Left hindlimb (tissue), 1 donor: ENCODE measurements around the gene GLYATL1B.
A peak's percentile ranks its signal among the peaks of the same experiment; 100 is the strongest.
"Not testable (repeated sequence)": the region's sequence is repeated elsewhere in the genome, so short reads cannot be mapped to it uniquely, and the experiment has no call there.

Experiments
- DNase-seq: peaks from one replicate; pipeline ENCODE4 v3.0.0-alpha.2; 2018

The GLYATL1B gene

DNA sequence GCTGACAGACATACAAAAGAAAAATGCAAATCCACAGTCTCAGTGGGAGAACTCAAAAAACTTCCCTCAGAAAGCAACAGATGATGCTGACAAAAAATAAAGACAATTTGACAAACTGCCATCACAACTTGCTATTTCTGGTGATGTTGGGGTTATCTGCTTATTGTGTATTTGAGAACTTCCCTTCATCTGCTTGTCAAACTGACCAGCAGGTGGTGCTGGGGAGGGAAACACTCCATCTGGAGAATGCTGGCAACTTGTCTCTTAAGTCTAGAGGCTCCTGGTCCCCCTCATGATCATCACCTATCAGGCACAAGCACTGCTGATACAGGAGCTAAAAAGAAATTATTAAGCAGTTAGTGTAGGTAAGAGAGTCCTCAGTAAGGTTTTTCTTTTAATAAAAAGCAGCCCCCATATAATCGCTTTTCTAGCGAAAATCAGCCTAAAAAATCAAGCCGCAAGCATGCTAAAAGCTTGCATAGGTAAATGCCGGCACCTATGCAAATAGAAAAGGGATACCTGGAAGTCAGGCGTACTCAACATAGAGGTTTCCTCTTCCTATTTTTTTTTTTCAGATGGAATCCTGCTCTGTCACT lies 11.1 kb downstream of the GLYATL1B start:
- DNase-seq: peak; percentile 60

GRCh38 chr11:59097938-59098337 lies 11.8 kb downstream of the GLYATL1B start:
- not testable (repeated sequence) for DNase-seq

- peak; percentile 56 for DNase-seq
Measured at GRCh38 chr11:59102259-59102765, 16.2 kb downstream of the GLYATL1B start.

DNA sequence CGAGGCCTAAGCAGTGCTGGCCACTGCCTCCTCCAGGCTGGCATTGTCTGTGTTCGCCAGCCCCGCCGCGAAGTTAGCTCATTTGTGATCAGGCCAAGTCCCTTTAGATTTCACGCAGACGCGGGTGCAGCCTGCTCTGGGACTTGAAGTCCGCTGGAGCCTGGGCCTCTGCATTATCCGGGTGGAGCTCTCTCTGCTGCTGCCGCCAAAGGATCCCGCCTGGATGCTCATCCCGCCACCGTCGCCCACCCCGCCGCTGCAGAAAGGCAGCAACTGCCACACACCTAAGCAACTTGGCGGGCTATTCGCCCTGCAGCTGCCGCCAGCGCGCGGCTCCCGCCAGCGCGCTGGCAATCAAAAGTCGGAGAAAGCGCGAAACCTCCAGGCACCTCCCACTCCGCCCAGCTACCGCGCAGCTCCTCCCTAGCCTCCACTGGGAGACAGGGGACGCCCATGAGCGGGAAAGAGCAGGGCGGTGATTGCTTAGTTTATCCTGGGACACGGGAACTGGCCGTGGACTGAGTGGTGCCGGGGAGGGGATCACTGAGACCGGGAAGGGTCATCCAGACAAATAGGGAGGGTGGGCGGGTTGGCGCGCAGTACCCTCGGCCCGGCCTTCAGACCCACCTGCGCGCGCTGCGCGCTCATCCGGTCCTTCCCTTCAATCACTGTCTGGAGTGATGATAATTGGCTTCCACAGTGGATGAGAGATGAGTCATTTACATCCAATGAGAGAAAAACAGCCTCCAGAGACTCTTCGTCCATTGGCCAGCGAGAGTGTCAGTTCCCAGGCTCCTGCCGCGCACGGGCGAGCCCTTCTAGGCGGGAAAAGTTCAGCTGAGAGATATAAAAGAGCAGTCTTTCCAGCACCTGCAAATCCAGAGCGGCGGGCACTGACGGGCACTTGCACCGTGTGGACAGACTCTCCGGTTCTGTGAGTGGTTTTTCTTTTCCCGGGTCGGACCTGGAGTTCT lies 20.5 kb downstream of the GLYATL1B start, which contains the start of gene FAM111B:
TSS of gene FAM111B (plus strand) at position 875 of the 974 bp plus-strand sequence. CDS start 2,389 bp downstream, outside the sequence.
- DNase-seq: peak; percentile 89

DNA sequence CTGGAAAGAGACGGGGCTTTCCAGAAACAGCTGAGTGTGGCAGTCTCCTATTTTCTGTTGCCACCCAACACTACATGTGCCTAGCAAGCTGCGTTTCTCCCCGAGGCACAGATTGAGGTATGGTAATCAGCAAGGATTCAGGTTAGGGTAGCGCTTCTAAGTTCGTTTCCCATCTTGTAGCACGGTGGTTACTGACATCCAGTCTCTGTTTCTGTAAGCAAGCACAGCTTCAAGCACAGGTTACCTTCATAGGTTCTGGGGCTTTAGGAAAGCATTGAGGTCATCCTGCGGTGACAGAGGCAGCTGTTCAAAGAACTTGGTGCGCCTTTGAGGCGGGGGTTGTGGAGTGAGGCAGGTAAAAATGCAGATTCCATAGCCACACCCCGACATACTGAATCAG lies 21.6 kb downstream of the GLYATL1B start:
- not testable (repeated sequence) for DNase-seq

DNA sequence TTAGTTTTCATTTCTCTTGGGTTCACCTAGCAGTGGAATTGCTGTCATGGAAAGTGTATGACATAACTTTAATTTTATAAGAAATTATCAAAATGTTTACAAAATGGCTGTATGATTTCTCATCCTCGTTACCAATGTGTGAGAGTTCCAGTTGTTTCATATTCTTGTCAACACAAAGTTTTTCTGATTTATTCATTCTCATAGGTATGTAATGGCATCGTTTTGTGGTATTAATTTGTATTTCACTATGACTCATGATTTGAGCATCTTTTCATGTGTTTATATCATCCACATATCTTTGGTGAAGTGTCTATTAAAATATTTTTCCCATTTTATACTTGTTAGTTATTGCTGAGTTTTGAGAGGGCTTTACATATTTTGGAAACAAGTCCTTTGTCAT lies 26.4 kb downstream of the GLYATL1B start:
- DNase-seq: no peak

DNA sequence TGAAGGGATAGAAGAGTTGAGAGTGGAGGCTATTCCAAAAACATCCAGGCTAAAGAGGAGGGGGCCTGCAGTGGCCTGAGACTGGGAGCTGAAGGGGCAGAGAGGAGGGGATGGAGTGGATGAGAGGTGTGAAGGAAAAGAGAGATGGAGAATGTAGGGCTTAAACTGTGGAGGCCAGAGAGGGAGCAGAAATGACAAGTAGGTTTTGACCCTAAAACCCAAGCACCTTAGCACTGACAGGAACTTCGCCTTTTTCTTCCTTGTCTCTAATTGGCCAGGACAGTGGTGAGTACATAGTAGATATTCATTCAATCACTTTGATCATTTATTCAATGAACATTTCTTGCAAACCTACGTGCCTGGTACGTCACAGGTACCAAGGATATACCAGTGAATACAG lies 28.2 kb downstream of the GLYATL1B start:
- DNase-seq: no peak

DNA sequence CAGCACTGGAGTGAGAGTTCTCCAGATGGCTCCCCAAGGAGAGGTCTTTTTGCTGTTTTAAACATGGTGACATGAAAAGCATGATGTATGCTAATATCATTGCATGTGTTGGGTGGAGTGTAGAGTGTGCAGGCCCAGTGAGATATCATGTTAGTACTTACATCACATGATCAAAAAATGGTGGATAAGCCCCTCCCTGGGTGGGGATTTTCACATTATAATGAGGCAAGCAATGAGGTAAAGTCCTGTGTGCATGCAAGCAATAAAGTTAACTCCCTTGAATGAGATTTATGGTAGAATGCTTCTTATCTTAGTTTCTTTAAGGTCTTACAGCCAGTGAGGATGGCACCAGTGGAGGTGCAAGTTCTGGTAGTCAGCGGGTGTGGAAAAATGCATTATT lies 29.4 kb downstream of the GLYATL1B start:
- DNase-seq: no peak

DNA sequence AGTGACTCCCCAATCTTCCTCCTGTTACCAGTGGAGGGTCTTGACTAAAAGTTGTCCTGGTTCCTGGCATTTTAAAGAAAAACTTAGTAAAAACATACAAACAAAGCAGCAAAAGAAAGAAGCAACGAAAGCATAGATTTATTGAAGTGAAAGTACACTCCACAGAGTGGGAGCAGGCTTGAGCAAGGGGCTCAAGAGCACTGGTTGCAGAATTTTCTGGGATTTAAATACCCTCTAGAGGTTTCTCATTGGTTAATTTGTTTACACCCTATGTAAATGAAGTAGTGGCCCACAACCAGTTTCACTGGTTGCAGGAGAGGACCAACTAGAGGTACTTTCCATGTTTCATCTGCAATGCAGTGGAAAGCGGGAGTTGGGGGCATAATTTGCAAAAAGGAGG lies 31.7 kb downstream of the GLYATL1B start:
- DNase-seq: no peak

- DNase-seq: no peak
Measured at GRCh38 chr11:59119826-59120225, 33.7 kb downstream of the GLYATL1B start.

- DNase-seq: peak; percentile 88
Measured at GRCh38 chr11:59135648-59136461, 49.7 kb downstream of the GLYATL1B start.

DNA sequence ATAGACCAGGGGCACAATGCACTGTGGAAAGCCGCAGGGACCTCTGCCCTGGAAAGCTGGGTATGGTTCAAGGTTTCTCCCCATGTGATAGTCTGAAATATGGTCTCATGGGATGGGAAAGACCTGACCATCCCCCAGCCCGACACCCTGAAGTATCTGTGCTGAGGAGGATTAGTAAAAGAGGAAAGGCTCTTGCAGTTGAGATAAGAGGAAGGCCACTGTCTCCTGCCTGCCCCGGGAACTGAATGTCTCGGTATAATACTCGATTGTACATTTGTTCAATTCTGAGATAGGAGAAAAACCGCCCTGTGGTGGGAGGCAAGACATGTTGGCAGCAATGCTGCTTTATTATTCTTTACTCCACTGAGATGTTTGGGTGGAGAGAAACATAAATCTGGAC lies 50.4 kb downstream of the GLYATL1B start:
- not testable (repeated sequence) for DNase-seq

DNA sequence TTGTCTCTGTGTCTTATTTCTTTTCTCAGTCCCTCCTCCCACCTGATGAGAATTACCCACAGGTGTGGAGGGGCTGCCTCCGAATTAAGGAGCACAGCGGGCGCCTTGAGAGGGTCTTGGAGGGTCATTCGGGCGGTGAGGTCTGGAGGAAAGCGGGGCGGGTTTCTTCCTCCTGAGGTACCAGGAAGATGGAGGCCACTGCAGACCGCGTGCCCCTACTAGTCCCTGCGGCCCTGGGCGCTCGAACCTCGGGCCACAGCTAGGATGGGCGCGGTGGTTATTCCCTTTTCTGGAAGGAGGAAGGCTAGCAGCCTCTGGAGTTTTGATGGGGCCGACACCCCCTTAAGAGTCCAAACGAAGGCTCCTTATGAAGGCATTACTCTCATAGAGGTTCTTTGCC lies 51.1 kb downstream of the GLYATL1B start:
- no peak for DNase-seq

GRCh38 chr11:59138643-59139042 lies 52.5 kb downstream of the GLYATL1B start:
- DNase-seq: no peak

DNA sequence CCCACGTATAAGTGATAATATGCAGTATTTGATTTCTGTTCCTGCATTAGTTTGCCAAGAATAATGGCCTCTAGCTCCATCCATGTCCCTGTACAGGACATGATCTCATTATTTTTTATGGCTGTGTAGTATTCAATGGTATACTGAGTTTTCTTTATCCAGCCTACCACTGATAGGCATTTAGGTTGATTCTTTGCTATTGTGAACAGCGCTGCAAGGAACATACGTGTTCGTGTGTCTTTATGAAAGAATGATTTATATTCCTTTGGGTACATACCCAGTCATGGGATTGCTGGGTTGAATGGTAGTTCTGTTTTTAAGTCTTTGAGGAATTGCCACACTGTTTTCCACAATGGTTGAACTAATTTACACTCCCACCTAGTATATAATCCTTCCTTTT lies 55.1 kb downstream of the GLYATL1B start:
- DNase-seq: no peak

DNA sequence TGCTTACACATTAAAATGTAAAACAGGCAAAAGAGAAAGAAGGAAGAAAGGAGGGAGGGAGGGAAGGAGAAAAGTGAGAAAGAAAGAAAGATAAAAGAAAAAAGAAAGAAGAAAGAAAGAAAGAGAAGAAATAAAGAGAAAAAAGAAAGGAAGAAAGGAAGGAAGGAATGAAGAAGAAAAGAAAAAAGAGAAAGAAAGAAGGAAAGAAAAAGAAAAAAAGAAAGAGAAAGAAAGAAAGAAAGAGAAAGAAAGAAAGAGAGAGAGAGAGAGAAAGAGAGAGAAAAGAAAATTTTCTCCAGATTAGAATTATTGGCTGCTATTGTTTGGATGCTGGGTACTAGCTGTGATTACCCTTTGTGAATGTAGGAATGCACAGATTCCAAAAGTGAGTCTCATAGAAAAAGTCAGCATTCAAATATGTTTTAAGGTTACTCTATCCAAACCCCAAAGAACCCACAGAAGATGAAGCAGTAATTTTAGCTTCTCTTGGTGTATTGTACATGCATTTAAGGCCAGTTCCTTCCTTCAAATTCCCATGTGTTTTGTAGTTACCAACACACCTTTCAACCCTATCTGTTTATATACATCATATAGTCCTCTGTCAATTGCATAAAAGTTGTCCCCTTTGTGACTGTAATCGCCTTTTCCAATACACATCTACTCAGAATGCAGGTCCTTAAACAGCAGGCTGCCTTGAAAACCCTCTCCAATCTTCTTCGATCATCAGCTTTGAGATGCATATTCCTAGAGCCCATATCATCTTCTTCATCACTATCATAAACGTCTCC lies 55.8 kb downstream of the GLYATL1B start:
- no peak for DNase-seq

DNA sequence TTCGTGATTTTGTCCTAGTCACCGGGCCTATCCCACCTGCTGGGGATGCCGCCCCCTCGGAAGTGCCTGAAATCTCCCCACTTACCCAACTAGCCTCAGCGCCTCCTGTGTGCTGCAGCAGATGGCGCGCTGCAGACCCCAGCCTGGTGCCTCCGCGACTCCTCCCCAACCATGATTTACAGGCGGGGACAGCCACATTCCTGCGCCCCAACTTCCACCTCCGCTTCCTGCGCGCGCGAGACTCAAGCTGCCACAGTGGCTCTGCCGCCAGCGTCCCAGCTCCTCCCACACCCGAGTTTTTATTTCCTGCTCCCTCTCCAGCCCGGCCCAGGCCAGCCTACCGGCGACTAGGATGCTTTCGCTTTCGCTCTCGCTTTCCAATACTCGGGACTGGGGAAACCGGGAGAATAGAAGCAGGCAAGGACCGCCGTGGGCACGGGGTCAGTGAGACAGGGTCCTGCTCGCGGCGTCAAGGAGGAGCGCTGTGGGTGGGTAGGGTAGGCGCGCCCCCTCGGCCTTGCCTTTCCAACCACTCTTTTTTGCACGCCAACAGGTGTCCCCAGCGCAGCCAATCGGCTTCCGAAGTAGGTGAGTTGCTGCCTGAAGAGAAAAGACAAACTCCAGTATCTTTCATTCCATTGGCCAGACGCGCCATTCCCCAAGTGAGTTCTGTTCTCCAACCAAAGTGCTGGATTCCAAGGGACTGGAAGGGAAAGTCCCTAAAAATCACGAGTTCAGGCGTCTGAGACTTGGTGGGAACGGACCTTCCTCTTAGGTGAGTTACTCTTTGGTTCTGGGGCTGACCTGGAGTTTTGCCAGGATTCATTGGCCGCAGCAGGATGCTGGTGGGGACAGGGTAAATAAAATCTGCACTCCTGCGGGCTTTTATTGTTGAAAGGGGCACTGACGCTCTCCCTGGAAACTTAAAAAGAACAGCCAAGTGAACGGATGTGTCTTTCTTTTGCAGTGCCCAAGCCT lies 56.7 kb downstream of the GLYATL1B start, which contains the start of gene FAM111A:
TSS of gene FAM111A (plus strand) at position 327 of the 978 bp plus-strand sequence. CDS start 6,017 bp downstream, outside the sequence.
- DNase-seq: peak; percentile 93

GRCh38 chr11:59144096-59144495 lies 58.0 kb downstream of the GLYATL1B start:
- no peak for DNase-seq
